Ascending aorta (tissue), 2 donors: Measurements from ENCODE around the gene CNTNAP2. TPM values are rescaled to one million over a fixed set of nuclear protein-coding genes. Genes with fewer than 3 reads are reported as not detected.

Source experiments
- DNase-seq, 2 donors: peaks; one replicate each; pipeline ENCODE4 v3.0.0-alpha.2; 2019; ENCODE audit warnings: low spot score in 2 of 2
- H3K27ac ChIP-seq, 2 donors: fragments of 200-600 bp; sonication (generic); one replicate each; pipeline ENCODE4 v1.5.1; 2016 to 2017; ENCODE audit warnings: mild to moderate bottlenecking in 1 of 2
- H3K27me3 ChIP-seq: fragments of 200-600 bp; sonication (generic); one replicate; pipeline ENCODE4 v1.5.1; 2017
- H3K36me3 ChIP-seq, 2 donors: fragments of 200-600 bp; sonication (generic); one replicate each; pipeline ENCODE4 v1.5.1; 2016
- H3K4me1 ChIP-seq, 2 donors: fragments of 200-600 bp; sonication (generic); one replicate each; pipeline ENCODE4 v1.5.1; 2016 to 2017; ENCODE audit warnings: mild to moderate bottlenecking in 1 of 2
- H3K4me3 ChIP-seq, 2 donors: fragments of 200-600 bp; sonication (generic); one replicate each; pipeline ENCODE4 v1.5.1; 2016 to 2017; ENCODE audit warnings: mild to moderate bottlenecking in 1 of 2
- H3K9me3 ChIP-seq, 2 donors: fragments of 200-600 bp; sonication (generic); one replicate each; pipeline ENCODE4 v1.5.1; 2016
- intact Hi-C: fragments of 100-400 bp; cut with DNase I; formaldehyde crosslinking; loops from one replicate; pipeline ENCODE4 v1.15.1; 2023
- total RNA-seq: library from RNA; depleted of rRNA; stranded (reverse); fragments of >200 nt; gene quantifications from one replicate; pipeline ENCODE4 v1.1.0, GENCODE V29; 2016
- TF ChIP-seq, protein P1 (sequence below), 3 experiments: fragments of 200-600 bp in 2 of 3; fragments of 450-650 bp in 1 of 3; sonication (generic) in 2 of 3; IDR thresholded peaks; one replicate each; pipeline ENCODE4 v1.5.1; 2016 to 2019; ENCODE audit warnings: antibody characterized with exemption in 3 of 3, mild to moderate bottlenecking in 1 of 3, moderate library complexity in 1 of 3

Gene CNTNAP2
- total RNA-seq, 1 donor from 2014 or later: not detected

DNA sequence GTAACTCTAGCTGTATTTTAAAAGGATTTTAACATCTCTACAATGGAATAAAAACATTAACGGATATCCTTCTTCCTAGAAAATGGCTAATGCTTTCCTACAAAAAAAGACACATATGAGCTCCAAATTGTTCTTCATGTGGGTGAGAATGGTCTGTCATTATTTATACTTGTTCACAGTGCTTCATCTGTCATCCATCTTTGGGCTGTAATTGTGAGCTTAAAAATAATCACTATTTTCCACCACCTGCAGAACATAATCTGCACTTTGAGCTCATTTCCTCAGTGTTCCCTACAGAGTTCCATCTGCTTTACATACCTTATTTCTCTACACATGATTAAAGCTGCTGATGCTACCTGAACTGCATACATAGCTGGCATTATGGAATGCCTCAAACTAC is 1494.8 kb downstream of the CNTNAP2 start:
- H3K9me3 ChIP-seq: no peaks in the 10 kb centered on the region
- H3K4me3 ChIP-seq: no peak overlapping the region
- no peaks in the 10 kb centered on the region for H3K36me3 ChIP-seq
- DNase-seq: no peak
- TF ChIP-seq, protein P1, sequence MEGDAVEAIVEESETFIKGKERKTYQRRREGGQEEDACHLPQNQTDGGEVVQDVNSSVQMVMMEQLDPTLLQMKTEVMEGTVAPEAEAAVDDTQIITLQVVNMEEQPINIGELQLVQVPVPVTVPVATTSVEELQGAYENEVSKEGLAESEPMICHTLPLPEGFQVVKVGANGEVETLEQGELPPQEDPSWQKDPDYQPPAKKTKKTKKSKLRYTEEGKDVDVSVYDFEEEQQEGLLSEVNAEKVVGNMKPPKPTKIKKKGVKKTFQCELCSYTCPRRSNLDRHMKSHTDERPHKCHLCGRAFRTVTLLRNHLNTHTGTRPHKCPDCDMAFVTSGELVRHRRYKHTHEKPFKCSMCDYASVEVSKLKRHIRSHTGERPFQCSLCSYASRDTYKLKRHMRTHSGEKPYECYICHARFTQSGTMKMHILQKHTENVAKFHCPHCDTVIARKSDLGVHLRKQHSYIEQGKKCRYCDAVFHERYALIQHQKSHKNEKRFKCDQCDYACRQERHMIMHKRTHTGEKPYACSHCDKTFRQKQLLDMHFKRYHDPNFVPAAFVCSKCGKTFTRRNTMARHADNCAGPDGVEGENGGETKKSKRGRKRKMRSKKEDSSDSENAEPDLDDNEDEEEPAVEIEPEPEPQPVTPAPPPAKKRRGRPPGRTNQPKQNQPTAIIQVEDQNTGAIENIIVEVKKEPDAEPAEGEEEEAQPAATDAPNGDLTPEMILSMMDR (IDR thresholded peaks at IDR 0.05): no peak
- no peaks in the 10 kb centered on the region for H3K27me3 ChIP-seq
- intact Hi-C loops: no loop called here
- no peak overlapping the region for H3K27ac ChIP-seq
- no peaks in the 10 kb centered on the region for H3K4me1 ChIP-seq

DNA sequence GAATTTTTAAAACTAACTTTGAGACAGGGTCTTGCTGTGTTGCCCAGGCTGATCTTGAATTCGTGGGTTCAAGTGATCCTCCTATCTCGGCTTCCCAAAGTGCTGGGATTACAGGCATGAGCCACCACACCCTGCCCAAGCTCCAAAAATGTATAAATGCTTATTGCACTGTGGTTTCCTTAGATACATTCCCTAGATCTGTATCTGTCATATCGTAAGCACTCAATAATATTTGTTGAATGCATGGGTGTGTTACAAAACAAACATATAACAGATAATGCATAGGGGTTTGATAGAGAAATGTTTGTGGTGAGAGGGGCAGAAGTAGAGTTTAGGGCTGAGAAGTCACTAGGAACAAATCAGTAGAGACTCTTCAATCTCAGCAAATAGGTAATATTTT is 1518.7 kb downstream of the CNTNAP2 start:
- intact Hi-C loops: no loop called here
- DNase-seq: no peak
- H3K4me3 ChIP-seq: no peak overlapping the region
- TF ChIP-seq, protein P1 (IDR thresholded peaks at IDR 0.05): no peak
- H3K27ac ChIP-seq: no peak overlapping the region
- H3K9me3 ChIP-seq: no peaks in the 10 kb centered on the region
- H3K36me3 ChIP-seq: no peaks in the 10 kb centered on the region
- H3K4me1 ChIP-seq: no peaks in the 10 kb centered on the region
- no peaks in the 10 kb centered on the region for H3K27me3 ChIP-seq

DNA sequence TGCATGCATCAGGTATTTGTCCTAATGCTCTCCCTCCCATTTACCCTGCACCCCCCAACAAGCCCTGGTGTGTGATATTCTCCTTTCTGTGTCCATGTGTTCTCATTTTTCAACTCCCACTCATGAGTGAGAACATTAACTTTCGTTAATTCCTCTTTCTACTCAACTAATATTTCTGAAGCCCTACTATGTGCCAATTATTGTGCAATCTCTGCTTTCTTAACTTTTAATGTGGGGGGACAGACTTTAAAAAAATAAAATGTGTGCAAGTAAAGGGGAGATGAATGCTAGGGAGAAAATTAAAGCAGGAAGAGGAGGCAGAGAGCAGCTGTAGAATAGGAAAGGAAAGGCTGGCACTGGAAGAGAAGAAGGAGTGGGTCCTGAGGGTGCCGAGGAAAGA is 1520.0 kb downstream of the CNTNAP2 start:
- H3K4me1 ChIP-seq: no peaks in the 10 kb centered on the region

DNA sequence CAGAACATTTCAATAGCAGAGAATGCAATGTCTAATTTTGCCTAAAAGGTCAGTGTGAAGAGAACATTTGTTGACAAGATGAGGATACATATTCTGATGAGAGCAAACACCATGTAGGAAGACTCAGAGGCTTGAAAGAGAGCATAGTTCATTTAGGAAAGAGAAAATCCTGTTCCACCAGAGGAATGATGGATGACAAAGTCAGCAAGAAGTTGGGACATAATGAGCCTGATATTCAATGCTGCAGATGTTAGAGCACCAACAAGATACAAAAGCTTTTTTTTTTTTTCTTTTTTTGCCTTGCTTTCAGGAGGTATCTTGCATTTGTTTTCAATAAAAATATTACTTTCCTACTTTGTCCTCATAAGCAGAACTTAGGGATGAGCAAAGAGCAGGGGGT is 1522.0 kb downstream of the CNTNAP2 start:
- no peak for DNase-seq
- Histone ChIP-seq H3K27me3 (no peaks in the 10 kb centered on the region), H3K4me3 (no peak overlapping the region), H3K9me3 (no peaks in the 10 kb centered on the region), H3K27ac (no peak overlapping the region), H3K36me3 (no peaks in the 10 kb centered on the region), H3K4me1 (no peaks in the 10 kb centered on the region)
- TF ChIP-seq, protein P1 (IDR thresholded peaks at IDR 0.05): no peak
- intact Hi-C loops: no loop called here

More for the DNA sequence above, 1520.0 kb downstream of the CNTNAP2 start:
- H3K36me3 ChIP-seq: no peaks in the 10 kb centered on the region
- H3K27me3 ChIP-seq: no peaks in the 10 kb centered on the region
- H3K4me3 ChIP-seq: no peak overlapping the region
- TF ChIP-seq, protein P1 (IDR thresholded peaks at IDR 0.05): no peak
- intact Hi-C loops: no loop called here
- H3K9me3 ChIP-seq: no peaks in the 10 kb centered on the region
- DNase-seq: no peak
- no peak overlapping the region for H3K27ac ChIP-seq

DNA sequence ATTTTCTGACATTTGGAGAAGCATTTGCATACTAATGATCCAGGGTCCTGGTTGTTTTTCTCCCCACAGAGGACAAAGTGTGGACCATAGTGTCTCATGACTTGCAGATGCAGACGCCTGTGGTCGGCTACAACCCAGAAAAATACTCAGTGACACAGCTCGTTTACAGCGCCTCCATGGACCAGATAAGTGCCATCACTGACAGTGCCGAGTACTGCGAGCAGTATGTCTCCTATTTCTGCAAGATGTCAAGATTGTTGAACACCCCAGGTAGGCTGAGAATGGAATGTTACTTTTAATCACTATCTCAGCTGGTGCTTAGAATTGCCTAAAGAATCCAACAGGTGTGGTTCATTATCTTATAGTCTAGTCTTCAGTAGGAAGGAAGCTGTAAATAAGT is 1522.4 kb downstream of the CNTNAP2 start:
- TF ChIP-seq, protein P1 (IDR thresholded peaks at IDR 0.05): no peak
- intact Hi-C loops: no loop called here
- Histone ChIP-seq H3K27me3 (no peaks in the 10 kb centered on the region), H3K27ac (no peak overlapping the region), H3K4me1 (no peaks in the 10 kb centered on the region), H3K36me3 (no peaks in the 10 kb centered on the region), H3K4me3 (no peak overlapping the region), H3K9me3 (no peaks in the 10 kb centered on the region)
- no peak for DNase-seq

DNA sequence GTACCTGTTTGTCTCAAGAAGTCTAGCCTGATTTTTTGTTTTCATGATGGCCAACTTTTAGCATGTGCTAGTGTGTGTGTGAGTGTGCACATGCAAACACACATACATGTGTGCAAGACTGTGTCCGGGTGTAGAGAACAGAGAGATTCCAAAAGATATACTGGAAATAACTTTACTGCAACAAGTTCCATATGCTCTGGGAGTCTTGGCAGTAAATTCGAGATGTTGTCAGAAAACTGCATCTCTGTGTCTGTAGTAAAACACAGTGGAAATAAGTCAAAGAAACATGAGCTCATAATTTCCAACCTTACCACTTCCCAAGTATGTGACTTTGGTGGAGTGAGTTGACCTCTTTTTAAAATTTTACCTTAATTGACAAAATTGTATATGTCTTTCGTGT is 1523.2 kb downstream of the CNTNAP2 start:
- no peaks in the 10 kb centered on the region for H3K4me1 ChIP-seq
- no peaks in the 10 kb centered on the region for H3K9me3 ChIP-seq
- H3K36me3 ChIP-seq: no peaks in the 10 kb centered on the region
- no peak for DNase-seq
- no peak overlapping the region for H3K4me3 ChIP-seq
- H3K27ac ChIP-seq: no peak overlapping the region
- intact Hi-C loops: no loop called here
- TF ChIP-seq, protein P1 (IDR thresholded peaks at IDR 0.05): no peak
- no peaks in the 10 kb centered on the region for H3K27me3 ChIP-seq
